Adrenal gland (tissue), 12 donors: ENCODE data around the gene ZSCAN5A. TPM values are rescaled to one million over a fixed set of nuclear protein-coding genes. Genes with fewer than 3 reads are reported as not detected.
A peak's percentile ranks its signal among the peaks of the same experiment; 100 is the strongest.
"Not testable (repeated sequence)": the region's sequence is repeated elsewhere in the genome, so short reads cannot be mapped to it uniquely, and the experiment has no call there.

Experiments used
- DNase-seq, 7 donors: peaks; one replicate each; pipeline ENCODE4 v3.0.0-alpha.2; 2019 to 2020
- H3K27ac ChIP-seq, 5 donors: fragments of 200-600 bp; sonication (generic) in 4 of 5; 1 replicate in 3 of 5; 2 replicates in 2 of 5; pipeline versions ENCODE4 v1.5.1 to v1.8.0; 2016 to 2020; ENCODE audit warnings: mild to moderate bottlenecking in 1 of 5
- H3K27me3 ChIP-seq: fragments of 200-600 bp; 2 replicates; pipeline ENCODE4 v1.8.0; 2021
- H3K36me3 ChIP-seq, 2 donors: fragments of 200-600 bp; replicated peaks in 1 of 2; 1 replicate in 1 of 2; 2 replicates in 1 of 2; pipeline versions ENCODE4 v1.5.1 to v1.8.0; 2018 to 2022
- H3K4me1 ChIP-seq, 2 donors: fragments of 200-600 bp; replicated peaks in 1 of 2; 1 replicate in 1 of 2; 2 replicates in 1 of 2; pipeline versions ENCODE4 v1.5.1 to v1.8.0; 2018 to 2021
- H3K4me3 ChIP-seq, 4 donors: fragments of 200-600 bp; sonication (generic) in 3 of 4; one replicate each; pipeline ENCODE4 v1.5.1; 2016 to 2018
- H3K9me3 ChIP-seq, 3 donors: fragments of 200-600 bp; sonication (generic) in 1 of 3; replicated peaks in 1 of 3; 1 replicate in 2 of 3; 2 replicates in 1 of 3; pipeline versions ENCODE4 v1.5.1 to v1.8.0; 2016 to 2021
- CTCF ChIP-seq, 6 experiments: fragments of 450-650 bp in 4 of 6; fragments of 200-600 bp in 2 of 6; sonication (generic) in 1 of 6; IDR thresholded peaks; 1 replicate in 5 of 6; 2 replicates in 1 of 6; pipeline versions ENCODE4 v1.5.1 to v1.8.0; 2016 to 2021; ENCODE audit warnings: antibody characterized with exemption in 6 of 6, mild to moderate bottlenecking in 2 of 6, moderate library complexity in 1 of 6
- POLR2A ChIP-seq, 2 donors: fragments of 450-650 bp; IDR thresholded peaks; one replicate each; pipeline ENCODE4 v1.6.1; 2017; ENCODE audit warnings: antibody characterized with exemption in 2 of 2, mild to moderate bottlenecking in 2 of 2, moderate library complexity in 1 of 2
- WGBS, 4 donors: extraction: QIAGEN DNeasy Blood & Tissue Kit in 2 of 4; methylation state at CpG; one replicate each; pipeline versions ENCODE4 v1.1.5 to v1.1.7; 2013 to 2017; 5-methylcytosine and 5-hydroxymethylcytosine counted together
- intact Hi-C, 2 donors: fragments of 100-400 bp; cut with DNase I; formaldehyde crosslinking; loops; one replicate each; pipeline versions ENCODE4 v1.14.1 to v1.15.0; 2022 to 2023
- polyA plus RNA-seq, 3 donors: library from polyadenylated mRNA; stranded (reverse); fragments of 200-250 nt in 2 of 3; fragments of 350-450 nt in 1 of 3; fragmentation: Illumina TruSeq in 1 of 3; extraction: RNeasy Lipid Tissue Mini Kit (QIAGEN cat#74804) in 1 of 3; gene quantifications; one replicate each; pipeline ENCODE4 v1.2.3, GENCODE V29; 2013 to 2014
- total RNA-seq, 9 donors: library from RNA; depleted of rRNA in 4 of 9; stranded (reverse); fragments of >200 nt in 4 of 9; fragments of 120-200 nt in 1 of 9; fragmentation: NEBNext Ultra II Directional in 1 of 9; extraction: Animal tissue kit (Norgen Biotek cat#: 25700) in 1 of 9; gene quantifications; one replicate each; pipeline versions ENCODE4 v1.1.0 to v1.2.4, GENCODE V29; 2013 to 2023
- donor health status: healthy with polysubstance abuse.
- donor health status: Bipolar disorder and iron deficiency.
- donor health status: DM: yes; HTN: yes; CAD: no.
- donor health status: DM: no; HTN: no; CAD: no.
- donor health status: DM: no; HTN: no; CAD: no.
- donor health status: DM: yes; HTN: yes; CAD: no.

The ZSCAN5A gene
- total and polyA plus RNA-seq, 12 donors: 4.5 to 20.1 (median 8.1) TPM

- DNase-seq: peak in 3 of 7 donors; percentile 8 to 26 (median 19)
- WGBS, 4 donors: 43 to 49% (median 46%) methylated on average over 8 to 9 of the region's 9 CpGs
- intact Hi-C loops: not testable (repeated sequence)
Observed at GRCh38 chr19:56221442-56221841, 93.2 kb downstream of the ZSCAN5A start.

GRCh38 chr19:56218961-56219360 is 95.7 kb downstream of the ZSCAN5A start:
- DNase-seq: no peak

More at GRCh38 chr19:56221442-56221841, 93.2 kb downstream of the ZSCAN5A start:
- not testable (repeated sequence) for H3K27ac ChIP-seq, H3K36me3 ChIP-seq, H3K27me3 ChIP-seq, H3K4me1 ChIP-seq, H3K4me3 ChIP-seq, H3K9me3 ChIP-seq
- TF ChIP-seq CTCF (IDR thresholded peaks at IDR 0.05): peak in 3 of 6 experiments; percentile 13 to 26 (median 24)

GRCh38 chr19:56217039-56217949 is 97.3 kb downstream of the ZSCAN5A start:
- peaks cover 5 to 8% of the 10 kb centered on the region in 2 donors for H3K4me1 ChIP-seq
- 9 to 30% (median 10%) methylated on average over 19 to 79 of the region's 79 CpGs for WGBS, 4 donors
- DNase-seq: peak in 6 of 7 donors; percentile 9 to 52 (median 20)
- TF ChIP-seq POLR2A (IDR thresholded peaks at IDR 0.05): no peak
- TF ChIP-seq CTCF (IDR thresholded peaks at IDR 0.05): no peak
- H3K36me3 ChIP-seq: no peaks in the 10 kb centered on the region
- peak overlapping the region in 2 of 4 donors; percentile 22 to 50 for H3K4me3 ChIP-seq
- no peak overlapping the region for H3K27ac ChIP-seq
- intact Hi-C loops: no loop called here
- no peaks in the 10 kb centered on the region for H3K9me3 ChIP-seq
- H3K27me3 ChIP-seq: no peaks in the 10 kb centered on the region

More at GRCh38 chr19:56218961-56219360, 95.7 kb downstream of the ZSCAN5A start:
- intact Hi-C loops: no loop called here
- Histone ChIP-seq H3K4me3 (no peak overlapping the region), H3K27ac (no peak overlapping the region), H3K36me3 (no peaks in the 10 kb centered on the region), H3K4me1 (peaks cover 5 to 8% of the 10 kb centered on the region in 2 donors), H3K9me3 (no peaks in the 10 kb centered on the region), H3K27me3 (no peaks in the 10 kb centered on the region)
- 84 to 95% (median 95%) methylated on average over 10 of the region's 10 CpGs for WGBS, 4 donors
- TF ChIP-seq CTCF (IDR thresholded peaks at IDR 0.05) (no peak), POLR2A (IDR thresholded peaks at IDR 0.05) (no peak)

DNA sequence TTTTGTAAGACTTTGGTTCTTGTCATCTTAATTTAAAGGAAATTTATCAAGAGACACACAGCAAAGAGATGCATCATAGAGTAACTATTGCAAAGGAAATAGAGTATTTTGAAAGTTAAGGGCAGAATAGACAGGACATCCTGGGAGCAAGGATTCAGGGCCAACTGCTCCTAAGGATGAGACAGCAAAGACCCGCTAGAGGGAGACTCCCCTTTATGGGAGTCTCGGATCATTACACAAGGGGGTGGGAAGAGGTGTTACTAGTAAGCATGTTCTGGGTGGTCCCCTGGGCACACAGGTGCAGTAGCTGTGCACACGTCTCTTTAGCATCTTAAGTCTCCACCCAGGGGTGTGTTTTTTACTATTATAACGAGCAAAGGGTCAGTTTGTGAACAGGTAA is 102.9 kb downstream of the ZSCAN5A start:
- Histone ChIP-seq H3K9me3 (no peaks in the 10 kb centered on the region), H3K27ac (no peak overlapping the region), H3K4me1 (no peaks in the 10 kb centered on the region), H3K4me3 (no peak overlapping the region), H3K27me3 (no peaks in the 10 kb centered on the region), H3K36me3 (no peaks in the 10 kb centered on the region)
- 58 to 70% (median 63%) methylated on average over 4 of the region's 4 CpGs for WGBS, 4 donors
- TF ChIP-seq CTCF (IDR thresholded peaks at IDR 0.05): no peak
- TF ChIP-seq POLR2A (IDR thresholded peaks at IDR 0.05): no peak
- no peak for DNase-seq
- intact Hi-C loops: no loop called here

- H3K9me3 ChIP-seq, H3K36me3 ChIP-seq, H3K4me1 ChIP-seq, H3K27me3 ChIP-seq, H3K4me3 ChIP-seq, H3K27ac ChIP-seq, intact Hi-C loops, DNase-seq: not testable (repeated sequence)
- 84 to 91% (median 88%) methylated on average over 8 to 9 of the region's 9 CpGs for WGBS, 4 donors
Observed at GRCh38 chr19:56210036-56210435, 104.6 kb downstream of the ZSCAN5A start.
